ENCODE measurements around the gene ABTB2. TPM values are rescaled to one million over a fixed set of nuclear protein-coding genes. Genes with fewer than 3 reads are reported as not detected.
A peak's percentile ranks its signal among the peaks of the same experiment; 100 is the strongest.

ABTB2 gene
- total RNA-seq, 1 donor from 2014 or later: 3.1 TPM

DNA sequence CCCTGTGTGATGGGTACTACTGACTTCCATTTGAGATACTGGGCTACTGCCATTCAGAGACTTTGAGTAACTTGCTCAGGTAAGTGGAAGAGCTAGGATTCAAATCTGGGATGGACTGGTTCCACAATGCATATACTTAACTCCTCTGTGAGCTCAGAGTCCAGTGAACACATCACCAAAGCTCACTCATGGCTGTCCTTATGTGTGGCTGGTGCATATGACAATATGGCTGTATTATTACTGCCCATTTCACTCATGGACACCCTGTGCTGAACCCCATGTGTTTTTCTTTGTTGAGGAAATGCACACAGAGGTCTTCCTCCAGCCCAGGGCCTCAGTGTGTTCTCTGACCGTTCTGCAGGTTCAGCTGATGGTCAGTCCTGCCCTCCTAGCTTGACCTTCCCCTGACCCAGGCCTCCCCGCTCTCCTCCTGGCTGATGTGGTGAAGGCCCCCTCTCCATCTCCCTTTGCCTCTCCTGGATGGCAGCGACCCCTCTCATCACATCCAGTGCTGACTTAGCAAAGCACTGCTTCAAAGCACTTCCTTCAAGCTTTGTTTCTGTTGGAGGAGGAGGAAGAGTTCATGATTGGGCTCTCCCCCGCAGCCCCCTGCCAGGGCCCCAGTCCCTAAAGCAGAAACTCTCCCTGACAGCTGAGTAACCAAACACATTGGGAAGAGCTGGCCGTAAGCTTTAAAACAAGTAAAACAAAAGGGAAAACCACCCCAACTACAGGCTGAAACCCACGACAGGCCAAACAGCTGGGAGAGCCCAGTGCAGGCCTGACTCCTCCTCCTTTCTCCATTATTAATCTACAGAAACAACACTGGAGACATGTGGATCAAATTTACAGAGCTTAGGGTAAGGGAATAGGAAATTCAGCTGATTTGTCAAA, 151.2 kb downstream of the ABTB2 start:
- no peak overlapping the region for H3K4me3 Mint-ChIP-seq
- no peaks in the 10 kb centered on the region for H3K27me3 Mint-ChIP-seq (ENCODE audit: low read depth)
- H3K9me3 Mint-ChIP-seq: no peaks in the 10 kb centered on the region
- peaks cover 30% of the 10 kb centered on the region for H3K4me1 Mint-ChIP-seq
- peak overlapping the region; percentile 69 for H3K27ac Mint-ChIP-seq
- no peaks in the 10 kb centered on the region for H3K36me3 Mint-ChIP-seq
- peak in 1 of 2 experiments; percentile 47 for DNase-seq (ENCODE audit: low spot score in 2 of 2, unreplicated experiment in 2 of 2)
- TF ChIP-seq CTCF (IDR thresholded peaks at IDR 0.05; ENCODE audit: unreplicated experiment): no peak

- Mint-ChIP-seq H3K36me3 (no peaks in the 10 kb centered on the region), H3K4me3 (no peak overlapping the region), H3K9me3 (no peaks in the 10 kb centered on the region), H3K27me3 (ENCODE audit: low read depth) (no peaks in the 10 kb centered on the region), H3K27ac (no peak overlapping the region), H3K4me1 (peaks cover 30% of the 10 kb centered on the region)
- DNase-seq (ENCODE audit: low spot score in 2 of 2, unreplicated experiment in 2 of 2): no peak
- TF ChIP-seq CTCF (IDR thresholded peaks at IDR 0.05; ENCODE audit: unreplicated experiment): no peak
These were observed 152.3 kb downstream of the ABTB2 start for GRCh38 chr11:34205326-34206035.

- no peak overlapping the region for H3K27ac Mint-ChIP-seq
- no peaks in the 10 kb centered on the region for H3K36me3 Mint-ChIP-seq
- no peak for DNase-seq (ENCODE audit: low spot score in 2 of 2, unreplicated experiment in 2 of 2)
- H3K27me3 Mint-ChIP-seq (ENCODE audit: low read depth): no peaks in the 10 kb centered on the region
- no peaks in the 10 kb centered on the region for H3K9me3 Mint-ChIP-seq
- H3K4me1 Mint-ChIP-seq: peaks cover 30% of the 10 kb centered on the region
- no peak for TF ChIP-seq CTCF (IDR thresholded peaks at IDR 0.05; ENCODE audit: unreplicated experiment)
- H3K4me3 Mint-ChIP-seq: no peak overlapping the region
These were observed 153.2 kb downstream of the ABTB2 start for GRCh38 chr11:34204396-34205279.

GRCh38 chr11:34203377-34203871, 154.4 kb downstream of the ABTB2 start:
- H3K36me3 Mint-ChIP-seq: no peaks in the 10 kb centered on the region
- no peak overlapping the region for H3K27ac Mint-ChIP-seq
- H3K4me3 Mint-ChIP-seq: no peak overlapping the region
- TF ChIP-seq CTCF (IDR thresholded peaks at IDR 0.05; ENCODE audit: unreplicated experiment): no peak
- peaks cover 24% of the 10 kb centered on the region for H3K4me1 Mint-ChIP-seq
- no peak for DNase-seq (ENCODE audit: low spot score in 2 of 2, unreplicated experiment in 2 of 2)
- H3K27me3 Mint-ChIP-seq (ENCODE audit: low read depth): no peaks in the 10 kb centered on the region
- no peaks in the 10 kb centered on the region for H3K9me3 Mint-ChIP-seq

- no peak overlapping the region for H3K27ac Mint-ChIP-seq
- no peaks in the 10 kb centered on the region for H3K27me3 Mint-ChIP-seq (ENCODE audit: low read depth)
- no peaks in the 10 kb centered on the region for H3K9me3 Mint-ChIP-seq
- TF ChIP-seq CTCF (IDR thresholded peaks at IDR 0.05; ENCODE audit: unreplicated experiment): no peak
- no peaks in the 10 kb centered on the region for H3K36me3 Mint-ChIP-seq
- H3K4me1 Mint-ChIP-seq: peaks cover 5% of the 10 kb centered on the region
- H3K4me3 Mint-ChIP-seq: no peak overlapping the region
- no peak for DNase-seq (ENCODE audit: low spot score in 2 of 2, unreplicated experiment in 2 of 2)
These were observed 156.7 kb downstream of the ABTB2 start for GRCh38 chr11:34201129-34201528.
